HS-27A (cell line): ENCODE data around the gene B3GALT5.
"Not testable (repeated sequence)": the region's sequence is repeated elsewhere in the genome, so short reads cannot be mapped to it uniquely, and the experiment has no call there.

Experiments used
- DNase-seq: peaks from one replicate; pipeline ENCODE4 v3.0.0-alpha.2; 2012; ENCODE audit warnings: low read depth, missing footprints

B3GALT5 gene, protein sequence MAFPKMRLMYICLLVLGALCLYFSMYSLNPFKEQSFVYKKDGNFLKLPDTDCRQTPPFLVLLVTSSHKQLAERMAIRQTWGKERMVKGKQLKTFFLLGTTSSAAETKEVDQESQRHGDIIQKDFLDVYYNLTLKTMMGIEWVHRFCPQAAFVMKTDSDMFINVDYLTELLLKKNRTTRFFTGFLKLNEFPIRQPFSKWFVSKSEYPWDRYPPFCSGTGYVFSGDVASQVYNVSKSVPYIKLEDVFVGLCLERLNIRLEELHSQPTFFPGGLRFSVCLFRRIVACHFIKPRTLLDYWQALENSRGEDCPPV

DNA sequence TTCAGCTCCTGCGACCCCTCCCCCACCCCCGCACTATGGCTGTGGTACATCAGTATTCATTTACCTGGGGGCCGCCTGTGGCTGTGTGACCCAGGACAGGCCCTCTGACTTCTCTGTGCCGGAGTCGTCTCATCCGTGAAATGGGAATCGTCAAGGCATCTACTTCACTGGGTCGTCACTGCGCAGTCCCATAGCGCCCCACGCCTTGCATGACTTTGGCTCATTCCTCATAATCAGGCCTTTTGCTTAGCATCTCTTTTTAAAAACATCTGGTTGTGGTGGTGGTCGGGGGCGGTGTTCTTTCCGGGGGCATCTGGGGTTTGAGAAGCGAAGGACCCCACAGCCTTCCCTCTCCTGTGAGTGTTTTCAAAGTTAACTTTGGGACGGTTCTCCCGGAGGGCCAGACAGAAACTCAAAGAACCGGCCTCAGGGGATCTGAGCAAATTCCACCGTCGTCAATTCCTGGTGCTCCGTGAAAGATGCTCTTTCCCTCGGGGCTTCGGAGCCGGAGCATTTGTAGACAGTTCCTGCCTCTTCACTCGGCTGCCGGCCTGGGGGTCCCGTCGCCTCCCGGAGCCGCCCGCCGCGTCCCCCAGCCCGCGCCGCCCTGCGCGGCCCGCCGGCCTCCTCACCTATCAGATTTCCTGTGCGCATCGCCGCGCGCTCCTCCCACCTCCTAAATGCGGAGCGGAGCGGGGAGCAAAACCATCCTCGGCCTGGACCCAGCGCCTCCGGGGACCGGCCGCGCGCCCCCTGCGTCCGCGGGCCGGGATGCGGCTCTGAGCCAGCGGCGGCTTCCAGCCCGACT, at the start of gene B3GALT5:
B3GALT5 (plus strand) TSS at position 708 of the 808 bp plus-strand sequence. CDS start 47,620 bp downstream, outside the sequence.
- DNase-seq, result no peak

DNA sequence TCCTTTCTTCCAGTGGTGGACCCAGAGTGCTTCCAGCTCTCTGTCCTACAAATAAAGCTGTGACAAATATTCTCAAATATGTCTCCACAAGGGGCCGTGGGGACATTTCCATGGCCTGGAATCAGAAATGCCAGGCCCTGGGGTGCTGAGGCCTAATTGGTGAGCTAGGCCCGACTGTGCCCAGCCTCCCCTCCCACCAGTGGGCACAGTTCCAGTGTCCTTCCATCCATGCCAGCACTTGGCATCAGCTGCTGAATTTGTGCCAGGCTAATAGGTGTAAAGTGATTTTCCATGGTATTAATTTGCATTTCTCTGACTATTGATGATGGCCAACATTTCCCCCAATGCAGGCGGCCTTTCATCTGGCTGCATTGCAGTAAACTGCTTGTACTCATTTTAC, 48.5 kb upstream of the B3GALT5 start:
- DNase-seq, result no peak

GRCh38 chr21:39567180-39567972, 45.4 kb upstream of the B3GALT5 start:
- no peak for DNase-seq

- DNase-seq, result no peak
Observed at GRCh38 chr21:39568361-39568760, 44.4 kb upstream of the B3GALT5 start.

DNA sequence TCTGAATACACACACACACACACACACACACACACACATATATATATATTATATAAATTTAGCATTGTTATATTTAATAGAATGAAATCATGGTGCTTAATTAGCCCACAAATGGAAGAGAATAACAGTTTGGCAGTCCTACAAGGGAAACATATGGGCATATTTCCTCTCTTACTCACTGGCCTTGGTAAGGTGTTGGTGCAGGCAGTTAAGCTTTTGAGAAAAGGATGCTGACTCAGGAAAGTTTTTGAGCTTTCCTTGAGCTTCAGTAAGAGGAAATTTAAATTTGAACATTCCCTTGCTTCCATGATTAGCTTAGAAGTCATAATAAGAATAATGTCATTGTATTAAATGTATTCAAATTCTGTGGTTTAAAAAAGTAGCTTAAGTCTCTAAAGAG, 37.0 kb upstream of the B3GALT5 start:
- no peak for DNase-seq

DNA sequence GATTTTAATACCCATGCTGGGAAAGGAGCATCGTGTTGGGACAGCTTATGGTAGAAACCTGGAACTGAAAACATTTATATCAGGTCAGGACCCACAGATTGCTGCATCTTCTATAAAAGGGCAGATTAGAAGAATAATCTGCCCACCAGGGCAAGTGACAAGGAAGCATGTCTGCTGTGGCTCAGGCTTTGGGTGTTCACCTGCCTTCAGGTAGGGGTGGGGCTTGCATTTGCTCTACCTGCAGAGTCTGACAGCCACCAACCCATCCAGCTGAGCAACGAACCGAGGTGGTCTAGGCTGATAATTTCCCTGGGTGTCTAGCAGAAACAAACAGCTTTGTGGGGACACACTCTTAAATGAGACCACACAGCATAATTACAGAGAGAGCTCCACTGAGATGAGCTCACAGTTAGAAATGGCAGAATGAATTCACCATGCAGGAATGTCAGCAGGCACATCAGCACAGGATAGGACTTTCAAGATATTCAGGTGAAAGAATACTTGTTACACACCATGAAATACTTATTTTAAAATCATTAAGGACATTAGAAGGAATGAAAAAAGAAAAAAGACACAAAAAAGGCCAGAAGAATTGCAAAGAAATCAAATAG, 36.1 kb upstream of the B3GALT5 start:
- DNase-seq, result no peak

DNA sequence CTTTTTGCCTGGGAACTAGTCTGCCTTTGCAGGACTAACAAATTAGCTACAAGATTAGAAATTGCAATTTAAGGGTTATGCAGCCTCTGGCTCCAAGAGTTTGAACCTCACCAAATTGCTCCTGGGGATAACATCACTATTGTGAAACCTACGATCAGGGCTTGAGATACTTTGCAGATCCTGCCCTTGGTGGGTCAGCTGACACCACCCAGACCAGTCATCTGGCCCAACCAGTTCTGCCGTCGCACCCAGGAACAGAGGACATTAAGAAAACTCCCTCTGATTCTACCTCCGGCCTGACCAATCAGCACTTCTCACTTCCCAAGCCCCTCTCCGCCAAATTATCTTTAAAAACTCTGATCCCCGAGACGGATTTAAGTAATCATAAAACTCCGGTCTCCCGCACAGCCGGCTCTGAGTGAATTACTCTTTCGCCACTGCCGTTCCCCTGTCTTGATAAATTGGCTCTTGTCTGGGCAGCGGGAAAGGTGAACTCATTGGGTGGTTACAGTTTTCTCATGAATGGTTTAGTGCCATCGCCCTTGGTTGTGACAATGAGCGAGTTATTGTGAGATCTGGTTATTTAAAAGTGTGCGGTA, 32.9 kb upstream of the B3GALT5 start:
- DNase-seq, result no peak

GRCh38 chr21:39580744-39581143, 32.0 kb upstream of the B3GALT5 start:
- DNase-seq, result no peak

GRCh38 chr21:39581414-39581813, 31.3 kb upstream of the B3GALT5 start:
- DNase-seq, result no peak

DNA sequence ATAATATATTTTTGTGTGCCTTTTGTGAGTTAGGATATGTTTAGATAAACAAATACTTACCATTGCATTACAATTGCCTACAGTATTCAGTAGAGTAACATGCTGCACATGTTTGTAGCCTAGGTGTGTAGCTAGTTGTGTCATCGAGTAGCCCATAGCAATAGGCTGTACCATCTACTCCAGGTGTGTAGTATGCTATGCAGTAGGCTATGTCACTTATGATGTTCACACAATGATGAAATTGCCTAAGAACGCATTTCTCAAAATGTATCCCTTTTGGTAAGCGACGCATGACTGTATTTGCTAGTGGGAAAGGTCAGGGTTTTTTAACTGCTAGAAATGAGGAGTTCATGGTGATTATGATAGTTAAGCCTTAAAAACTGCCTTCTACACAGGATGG, 30.0 kb upstream of the B3GALT5 start:
- no peak for DNase-seq

- not testable (repeated sequence) for DNase-seq
Observed at GRCh38 chr21:39583586-39583985, 29.2 kb upstream of the B3GALT5 start.

GRCh38 chr21:39587376-39587775, 25.4 kb upstream of the B3GALT5 start:
- no peak for DNase-seq

GRCh38 chr21:39588884-39589283, 23.9 kb upstream of the B3GALT5 start:
- no peak for DNase-seq

DNA sequence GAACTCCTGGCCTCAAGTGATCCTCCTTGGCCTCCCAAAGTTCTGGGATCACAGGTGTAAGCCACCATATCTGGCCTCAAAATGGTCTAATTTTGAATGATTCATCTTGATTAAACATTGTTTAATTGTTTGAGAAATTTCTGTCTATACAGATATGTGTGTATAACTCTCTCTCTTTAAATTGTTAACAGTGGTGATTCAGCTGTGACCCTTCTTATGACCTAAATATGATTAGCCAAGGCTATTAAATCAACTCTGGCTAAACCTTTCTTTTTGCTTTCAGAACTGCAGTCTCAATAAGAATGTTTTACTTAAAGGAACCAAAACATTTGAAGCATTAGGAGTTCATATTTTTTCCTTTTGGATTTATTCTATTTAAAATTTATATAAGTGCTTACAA, 19.2 kb upstream of the B3GALT5 start:
- DNase-seq, result no peak

- no peak for DNase-seq
Observed at GRCh38 chr21:39595465-39595864, 17.3 kb upstream of the B3GALT5 start.

DNA sequence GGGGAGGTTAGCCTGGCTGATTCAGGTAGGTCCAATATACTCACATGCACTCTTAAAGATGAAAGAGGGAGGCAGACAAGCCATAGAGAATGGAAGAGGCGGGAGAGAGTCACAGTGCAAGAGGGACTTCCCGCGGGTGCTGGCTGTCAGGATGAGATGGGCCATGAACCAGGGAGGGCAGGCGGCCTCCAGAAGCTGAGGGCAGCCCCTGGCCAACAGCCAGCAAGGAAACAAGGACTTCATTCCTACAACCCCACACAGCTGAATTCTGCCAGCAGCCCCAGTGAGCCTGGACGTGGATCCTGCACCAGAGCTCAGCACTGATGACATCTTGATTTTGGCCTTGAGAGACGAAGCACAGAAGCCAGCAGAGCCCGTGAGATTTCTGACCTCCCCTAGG, 15.1 kb upstream of the B3GALT5 start:
- no peak for DNase-seq

DNA sequence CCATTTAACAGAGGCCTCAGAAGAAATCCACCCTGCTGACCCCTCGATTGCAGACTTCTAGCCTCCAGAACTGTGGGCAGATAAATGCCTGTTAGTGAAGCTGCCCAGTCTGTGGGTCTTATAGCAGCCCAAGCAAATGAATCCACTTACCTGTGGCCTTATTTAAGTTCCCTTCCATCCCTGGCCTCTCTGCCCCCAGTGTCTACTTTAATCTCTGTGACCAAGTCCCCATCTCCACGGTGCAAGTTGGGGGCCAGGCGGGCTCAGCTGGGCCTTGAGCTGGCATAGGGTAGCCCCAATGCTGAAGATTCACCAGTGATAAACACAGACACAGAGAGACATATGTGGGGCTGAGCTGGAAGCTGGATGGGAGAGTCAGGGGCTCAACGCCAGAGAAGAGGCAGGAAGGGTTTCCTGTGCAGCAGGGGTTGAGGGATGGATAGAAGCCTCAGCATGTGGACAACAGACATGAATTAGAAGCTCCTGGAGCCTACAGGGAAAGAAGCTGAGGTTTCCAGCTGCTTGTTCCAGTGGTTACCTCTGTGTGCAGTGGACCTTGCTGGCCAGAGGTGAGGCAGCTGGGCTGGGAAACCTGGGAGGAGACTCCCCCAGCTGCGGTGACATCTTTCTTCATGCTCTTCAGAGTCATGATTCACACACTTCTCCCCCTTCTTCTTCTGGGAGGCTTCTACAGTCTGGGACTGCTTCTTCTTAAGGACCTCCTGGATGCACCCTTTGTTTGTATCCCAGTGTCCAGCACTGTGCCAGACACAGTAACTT, 13.4 kb upstream of the B3GALT5 start:
- DNase-seq, result no peak

DNA sequence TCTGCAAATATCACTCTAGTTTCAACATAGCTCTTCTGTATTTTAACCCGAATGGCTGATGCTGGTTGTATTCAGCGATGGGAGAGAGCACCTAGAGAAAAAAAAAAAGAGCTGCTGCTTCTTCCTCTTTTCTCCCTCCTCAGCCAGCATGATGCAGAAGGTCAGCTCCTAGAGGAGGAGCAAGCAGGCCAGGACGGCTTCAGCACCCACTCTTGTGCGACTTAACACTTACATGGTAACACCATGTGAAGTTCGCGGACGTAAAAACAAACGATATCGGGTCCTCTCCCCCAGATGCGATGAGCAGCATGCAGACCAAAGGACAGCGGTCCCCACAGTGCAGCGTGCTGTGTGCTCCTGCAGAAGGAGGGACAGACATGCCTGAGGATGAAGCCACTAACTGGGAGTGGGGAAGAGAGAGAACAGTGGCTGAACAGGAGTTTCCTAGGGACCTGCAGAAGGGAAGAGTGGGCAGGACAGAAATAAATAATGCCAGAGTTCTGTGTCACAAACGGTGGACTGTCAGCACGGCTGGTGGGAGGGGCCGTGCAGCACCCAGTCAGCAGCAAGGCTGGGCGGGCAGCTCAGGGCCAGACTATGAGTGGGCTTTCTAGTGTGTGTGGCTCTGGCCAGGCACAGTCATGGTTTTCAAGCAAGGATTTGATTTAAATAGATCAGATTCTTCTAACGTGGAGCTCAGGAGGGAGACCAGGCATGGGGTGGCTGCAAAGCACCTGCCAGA, 11.4 kb upstream of the B3GALT5 start:
- no peak for DNase-seq

- DNase-seq, result no peak
Observed at GRCh38 chr21:39602076-39602689, 10.6 kb upstream of the B3GALT5 start.

DNA sequence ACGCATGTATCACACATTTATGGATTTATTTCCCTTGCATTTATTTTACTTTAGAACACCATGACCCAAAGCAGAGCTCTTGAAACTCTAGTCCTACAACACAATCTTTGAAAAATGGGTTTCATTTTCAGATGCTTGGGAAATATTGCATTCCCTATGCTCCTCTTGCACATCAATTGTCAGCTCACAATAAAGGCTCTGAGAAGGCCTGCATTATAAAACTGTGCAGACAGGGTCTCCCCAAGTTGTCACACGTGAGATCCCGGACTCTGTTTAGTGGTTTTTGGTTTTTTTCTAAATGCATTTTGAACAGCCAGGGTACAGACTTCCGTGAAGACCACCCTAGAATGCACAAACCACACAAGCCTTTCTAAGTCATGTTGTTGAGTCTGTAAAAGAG, 9.9 kb upstream of the B3GALT5 start:
- DNase-seq, result no peak
